SK-N-SH treated with all-trans-retinoic acid at 6 μM for 48 hours (cell line): ENCODE results near the gene GALNT17.

Experiments
- ATAC-seq: fragments of 200-7000 bp; cut with Tn5 transposase; 3 replicates; pipeline ENCODE4 v1.9.1; 2020; ENCODE audit warnings: mild to moderate bottlenecking, moderate library complexity
- ARNTL ChIP-seq: fragments of 450-650 bp; formaldehyde crosslinking; IDR thresholded peaks from 2 replicates; pipeline ENCODE4 v1.5.0; 2020; ENCODE audit warnings: low read depth, mild to moderate bottlenecking, moderate library complexity, borderline replicate concordance
- CSDC2 ChIP-seq: fragments of 250-450 bp; sonication (Bioruptor Pico); IDR thresholded peaks from 2 replicates; pipeline ENCODE4 v1.5.0; 2020; ENCODE audit warnings: mild to moderate bottlenecking, moderate library complexity
- ESRRG ChIP-seq: fragments of 250-450 bp; sonication (Bioruptor Pico); IDR thresholded peaks from 2 replicates; pipeline ENCODE4 v1.6.1; 2021; ENCODE audit warnings: mild to moderate bottlenecking
- SNAI2 ChIP-seq: fragments of 250-450 bp; sonication (Bioruptor Pico); IDR thresholded peaks from 2 replicates; pipeline ENCODE4 v1.5.0; 2020; ENCODE audit warnings: mild to moderate bottlenecking, moderate library complexity
- TCF4 ChIP-seq: fragments of 250-450 bp; sonication (Bioruptor Pico); IDR thresholded peaks from 2 replicates; pipeline ENCODE4 v1.8.0; 2021; ENCODE audit warnings: mild to moderate bottlenecking, moderate library complexity, borderline replicate concordance
- TOX ChIP-seq: fragments of 250-450 bp; sonication (Bioruptor Pico); IDR thresholded peaks from 2 replicates; pipeline ENCODE4 v1.8.0; 2021; ENCODE audit warnings: mild to moderate bottlenecking, moderate library complexity, borderline replicate concordance
- ZC3H10 ChIP-seq: fragments of 250-450 bp; sonication (Bioruptor Pico); IDR thresholded peaks from 2 replicates; pipeline ENCODE4 v1.5.1; 2021; ENCODE audit warnings: mild to moderate bottlenecking, moderate library complexity
- ZFP30 ChIP-seq: fragments of 450-650 bp; formaldehyde crosslinking; IDR thresholded peaks from 2 replicates; pipeline ENCODE4 v1.5.0; 2022; ENCODE audit warnings: mild to moderate bottlenecking, moderate library complexity
- ZNF565 ChIP-seq: fragments of 450-650 bp; formaldehyde crosslinking; conservative IDR thresholded peaks from 2 replicates; pipeline ENCODE4 v1.5.0; 2020; ENCODE audit warnings: low read depth, mild to moderate bottlenecking, moderate library complexity
- ZNF70 ChIP-seq: fragments of 450-650 bp; formaldehyde crosslinking; IDR thresholded peaks from 2 replicates; pipeline ENCODE4 v1.5.0; 2020; ENCODE audit warnings: mild to moderate bottlenecking, moderate library complexity
- ZNF8 ChIP-seq: fragments of 450-650 bp; formaldehyde crosslinking; IDR thresholded peaks from 2 replicates; pipeline ENCODE4 v1.5.0; 2020; ENCODE audit warnings: mild to moderate bottlenecking, moderate library complexity
- TF ChIP-seq, protein P1 (sequence below): fragments of 250-450 bp; sonication (Bioruptor Pico); IDR thresholded peaks from 2 replicates; pipeline ENCODE4 v1.8.0; 2021; ENCODE audit warnings: low read depth, mild to moderate bottlenecking, moderate library complexity, borderline replicate concordance
- TF ChIP-seq, protein P2 (sequence below): fragments of 250-450 bp; sonication (Bioruptor Pico); IDR thresholded peaks from 2 replicates; pipeline ENCODE4 v1.8.0; 2020; ENCODE audit warnings: mild to moderate bottlenecking, moderate library complexity, borderline replicate concordance
- TF ChIP-seq, protein P3 (sequence below): fragments of 250-450 bp; sonication (Bioruptor Pico); IDR thresholded peaks from 2 replicates; pipeline ENCODE4 v1.5.1; 2021; ENCODE audit warnings: mild to moderate bottlenecking, moderate library complexity
- TF ChIP-seq, protein P4 (sequence below): fragments of 250-450 bp; sonication (Bioruptor Pico); IDR thresholded peaks from 2 replicates; pipeline ENCODE4 v1.5.1; 2020; ENCODE audit warnings: low read depth, mild to moderate bottlenecking, moderate library complexity

The GALNT17 gene

DNA sequence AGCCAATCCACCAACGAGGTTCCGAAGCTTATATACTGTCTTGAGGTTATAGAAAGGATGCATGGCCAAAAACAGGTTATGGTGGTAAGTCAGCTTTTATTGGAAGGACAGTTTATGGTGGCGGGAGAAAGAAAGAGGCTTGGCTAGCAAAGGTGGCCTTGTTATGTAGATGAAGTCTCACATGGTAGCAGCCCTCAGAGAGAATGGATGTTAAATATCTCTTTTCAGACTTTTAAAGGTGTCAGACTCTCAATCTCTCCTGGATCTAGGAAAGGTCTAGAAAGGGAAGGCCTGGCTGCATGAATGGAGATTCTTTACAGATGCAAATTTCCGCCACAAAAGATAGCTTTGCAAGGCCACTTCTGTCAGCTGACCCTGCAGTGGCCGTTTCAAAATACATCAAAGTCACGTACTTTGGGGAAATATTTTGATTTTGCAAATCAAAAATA is 333.8 kb downstream of the GALNT17 start:
- no peak for TF ChIP-seq ZNF70 (CRISPR knock-in tag)
- TF ChIP-seq ZNF8 (CRISPR knock-in tag), result no peak
- TF ChIP-seq, protein P1, sequence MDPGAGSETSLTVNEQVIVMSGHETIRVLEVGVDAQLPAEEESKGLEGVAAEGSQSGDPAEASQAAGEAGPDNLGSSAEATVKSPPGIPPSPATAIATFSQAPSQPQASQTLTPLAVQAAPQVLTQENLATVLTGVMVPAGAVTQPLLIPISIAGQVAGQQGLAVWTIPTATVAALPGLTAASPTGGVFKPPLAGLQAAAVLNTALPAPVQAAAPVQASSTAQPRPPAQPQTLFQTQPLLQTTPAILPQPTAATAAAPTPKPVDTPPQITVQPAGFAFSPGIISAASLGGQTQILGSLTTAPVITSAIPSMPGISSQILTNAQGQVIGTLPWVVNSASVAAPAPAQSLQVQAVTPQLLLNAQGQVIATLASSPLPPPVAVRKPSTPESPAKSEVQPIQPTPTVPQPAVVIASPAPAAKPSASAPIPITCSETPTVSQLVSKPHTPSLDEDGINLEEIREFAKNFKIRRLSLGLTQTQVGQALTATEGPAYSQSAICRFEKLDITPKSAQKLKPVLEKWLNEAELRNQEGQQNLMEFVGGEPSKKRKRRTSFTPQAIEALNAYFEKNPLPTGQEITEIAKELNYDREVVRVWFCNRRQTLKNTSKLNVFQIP (CRISPR knock-in tag), result no peak
- ATAC-seq, result no peak

DNA sequence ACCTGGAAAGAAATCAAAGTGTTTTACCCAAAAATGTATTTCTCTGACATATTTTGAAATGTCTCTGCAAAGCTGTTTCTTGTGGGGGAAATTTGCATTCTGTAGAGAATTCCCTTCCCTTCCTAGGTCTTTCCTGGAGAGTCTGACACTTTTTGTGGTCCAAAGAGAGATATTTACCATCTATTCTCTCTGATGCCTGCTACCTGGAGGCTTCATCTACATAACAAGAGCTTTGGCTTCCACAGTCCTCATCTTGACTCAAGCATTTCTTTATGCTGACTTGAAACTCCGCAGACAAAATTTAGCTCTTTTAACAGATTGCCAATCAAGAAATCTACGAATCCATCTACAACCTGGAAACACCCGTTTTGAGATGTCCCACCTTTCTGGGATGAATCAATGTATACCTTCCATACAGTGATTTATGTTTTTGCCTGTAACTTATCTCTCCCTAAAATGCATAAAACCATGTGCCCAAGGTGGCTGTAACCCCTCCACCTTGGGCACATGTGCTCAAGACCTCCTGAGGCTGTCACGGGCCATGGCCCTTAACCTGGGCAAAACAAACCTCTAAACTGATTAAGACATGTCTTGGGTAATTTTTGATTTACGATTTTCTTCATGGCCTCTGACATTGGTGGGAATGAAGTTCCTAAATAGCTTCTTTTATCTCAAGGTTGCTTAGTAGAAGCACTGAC is 334.7 kb downstream of the GALNT17 start:
- TF ChIP-seq ARNTL (CRISPR knock-in tag) (no peak), TCF4 (CRISPR knock-in tag) (no peak)
- TF ChIP-seq, protein P2, sequence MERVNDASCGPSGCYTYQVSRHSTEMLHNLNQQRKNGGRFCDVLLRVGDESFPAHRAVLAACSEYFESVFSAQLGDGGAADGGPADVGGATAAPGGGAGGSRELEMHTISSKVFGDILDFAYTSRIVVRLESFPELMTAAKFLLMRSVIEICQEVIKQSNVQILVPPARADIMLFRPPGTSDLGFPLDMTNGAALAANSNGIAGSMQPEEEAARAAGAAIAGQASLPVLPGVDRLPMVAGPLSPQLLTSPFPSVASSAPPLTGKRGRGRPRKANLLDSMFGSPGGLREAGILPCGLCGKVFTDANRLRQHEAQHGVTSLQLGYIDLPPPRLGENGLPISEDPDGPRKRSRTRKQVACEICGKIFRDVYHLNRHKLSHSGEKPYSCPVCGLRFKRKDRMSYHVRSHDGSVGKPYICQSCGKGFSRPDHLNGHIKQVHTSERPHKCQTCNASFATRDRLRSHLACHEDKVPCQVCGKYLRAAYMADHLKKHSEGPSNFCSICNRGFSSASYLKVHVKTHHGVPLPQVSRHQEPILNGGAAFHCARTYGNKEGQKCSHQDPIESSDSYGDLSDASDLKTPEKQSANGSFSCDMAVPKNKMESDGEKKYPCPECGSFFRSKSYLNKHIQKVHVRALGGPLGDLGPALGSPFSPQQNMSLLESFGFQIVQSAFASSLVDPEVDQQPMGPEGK (CRISPR knock-in tag), result no peak
- TF ChIP-seq, protein P3, sequence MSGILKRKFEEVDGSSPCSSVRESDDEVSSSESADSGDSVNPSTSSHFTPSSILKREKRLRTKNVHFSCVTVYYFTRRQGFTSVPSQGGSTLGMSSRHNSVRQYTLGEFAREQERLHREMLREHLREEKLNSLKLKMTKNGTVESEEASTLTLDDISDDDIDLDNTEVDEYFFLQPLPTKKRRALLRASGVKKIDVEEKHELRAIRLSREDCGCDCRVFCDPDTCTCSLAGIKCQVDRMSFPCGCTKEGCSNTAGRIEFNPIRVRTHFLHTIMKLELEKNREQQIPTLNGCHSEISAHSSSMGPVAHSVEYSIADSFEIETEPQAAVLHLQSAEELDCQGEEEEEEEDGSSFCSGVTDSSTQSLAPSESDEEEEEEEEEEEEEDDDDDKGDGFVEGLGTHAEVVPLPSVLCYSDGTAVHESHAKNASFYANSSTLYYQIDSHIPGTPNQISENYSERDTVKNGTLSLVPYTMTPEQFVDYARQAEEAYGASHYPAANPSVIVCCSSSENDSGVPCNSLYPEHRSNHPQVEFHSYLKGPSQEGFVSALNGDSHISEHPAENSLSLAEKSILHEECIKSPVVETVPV (CRISPR knock-in tag), result no peak
- TF ChIP-seq, protein P4, sequence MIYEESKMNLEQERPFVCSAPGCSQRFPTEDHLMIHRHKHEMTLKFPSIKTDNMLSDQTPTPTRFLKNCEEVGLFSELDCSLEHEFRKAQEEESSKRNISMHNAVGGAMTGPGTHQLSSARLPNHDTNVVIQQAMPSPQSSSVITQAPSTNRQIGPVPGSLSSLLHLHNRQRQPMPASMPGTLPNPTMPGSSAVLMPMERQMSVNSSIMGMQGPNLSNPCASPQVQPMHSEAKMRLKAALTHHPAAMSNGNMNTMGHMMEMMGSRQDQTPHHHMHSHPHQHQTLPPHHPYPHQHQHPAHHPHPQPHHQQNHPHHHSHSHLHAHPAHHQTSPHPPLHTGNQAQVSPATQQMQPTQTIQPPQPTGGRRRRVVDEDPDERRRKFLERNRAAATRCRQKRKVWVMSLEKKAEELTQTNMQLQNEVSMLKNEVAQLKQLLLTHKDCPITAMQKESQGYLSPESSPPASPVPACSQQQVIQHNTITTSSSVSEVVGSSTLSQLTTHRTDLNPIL, result no peak
- ATAC-seq, result no peak

DNA sequence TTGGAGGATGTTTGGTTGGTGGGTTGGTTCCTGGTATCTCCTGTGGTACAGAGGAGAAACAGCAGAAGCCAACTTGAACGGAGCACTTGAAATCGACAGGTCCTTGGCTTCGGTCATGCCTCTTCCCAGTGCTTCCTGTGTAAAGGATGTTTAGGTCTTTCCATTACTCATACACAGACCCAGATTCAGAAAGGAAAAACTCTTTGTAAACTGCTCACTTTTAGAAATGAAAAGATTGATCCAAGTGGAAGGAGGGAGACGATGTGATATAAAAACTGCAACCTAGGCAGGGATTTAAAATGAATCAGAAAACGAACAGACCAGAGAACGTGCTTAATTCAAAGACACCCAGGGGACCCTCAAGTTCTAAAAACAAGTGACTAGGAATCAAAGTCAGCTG is 338.4 kb downstream of the GALNT17 start:
- TF ChIP-seq ESRRG (CRISPR knock-in tag) (no peak), ZFP30 (CRISPR knock-in tag) (no peak), ZC3H10 (no peak), TOX (no peak), SNAI2 (CRISPR knock-in tag) (no peak)
- TF ChIP-seq, protein P3 (CRISPR knock-in tag), result no peak
- TF ChIP-seq, protein P4, result no peak
- TF ChIP-seq, all 23 proteins: peak for 0
- no peak for ATAC-seq

DNA sequence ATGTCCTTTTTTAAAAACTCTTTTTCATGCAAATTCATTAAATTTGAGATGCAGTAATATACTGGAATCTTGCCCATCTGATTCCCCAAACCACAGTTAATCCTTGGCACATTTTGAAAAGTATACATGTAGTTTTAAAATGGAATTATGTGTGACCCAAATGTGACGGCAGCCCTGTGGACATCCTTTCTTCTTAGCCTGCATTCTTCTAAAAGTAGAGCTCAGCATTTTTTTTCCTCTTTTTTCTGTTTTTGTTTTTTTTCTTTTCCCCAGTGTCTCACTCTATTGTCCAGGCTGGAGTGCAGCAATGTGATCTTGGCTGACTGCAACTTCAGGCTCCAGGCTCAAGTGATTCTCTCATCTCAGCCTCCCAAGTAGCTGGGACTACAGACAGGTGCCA is 338.9 kb downstream of the GALNT17 start:
- no peak for ATAC-seq
- TF ChIP-seq CSDC2 (CRISPR knock-in tag), result no peak
- TF ChIP-seq, protein P4, result no peak
- no peak for TF ChIP-seq ZNF565 (CRISPR knock-in tag)
